ENCODE measurements around the gene SRPX. TPM values are rescaled to one million over a fixed set of nuclear protein-coding genes. Genes with fewer than 3 reads are reported as not detected.

SRPX gene
- total RNA-seq, 1 donor, result 76.7 TPM

DNA sequence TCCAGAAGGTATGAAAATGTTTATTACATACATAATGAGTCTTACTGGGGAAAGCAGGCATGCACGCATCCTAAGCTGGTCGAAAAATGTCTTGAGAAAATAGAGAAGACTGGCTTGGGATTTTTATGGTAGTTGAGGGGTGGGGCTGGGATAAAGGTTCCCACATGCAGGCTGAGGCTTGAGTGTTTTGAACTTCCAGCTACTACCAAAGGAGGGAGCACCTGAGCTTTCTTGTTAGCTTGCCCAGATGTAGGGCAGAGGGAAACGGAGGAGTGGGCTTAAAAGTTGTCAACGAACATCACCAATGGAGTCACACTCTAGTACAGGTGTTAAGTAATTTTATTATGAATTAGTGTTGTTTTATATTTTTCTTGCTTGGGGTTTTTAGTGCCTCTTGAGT, 39.6 kb upstream of the SRPX start:
- H2AFZ ChIP-seq (ENCODE audit: low read length), result no peak overlapping the region
- H4K20me1 ChIP-seq (ENCODE audit: insufficient read depth, low read length), result no peaks in the 10 kb centered on the region
- peak; percentile 73 for DNase-seq (ENCODE audit: insufficient read length, low spot score, missing footprints)
- H3K79me2 ChIP-seq (ENCODE audit: insufficient read depth, low read length), result no peaks in the 10 kb centered on the region
- no peak overlapping the region for H3K27ac ChIP-seq (ENCODE audit: low read depth, low read length)
- H3K4me1 ChIP-seq (ENCODE audit: insufficient read depth, low read length), result peaks cover 9% of the 10 kb centered on the region
- no peak overlapping the region for H3K4me2 ChIP-seq (ENCODE audit: insufficient read depth, low read length)
- no peaks in the 10 kb centered on the region for H3K9me3 ChIP-seq (ENCODE audit: low read depth, low read length)
- TF ChIP-seq, protein P1, sequence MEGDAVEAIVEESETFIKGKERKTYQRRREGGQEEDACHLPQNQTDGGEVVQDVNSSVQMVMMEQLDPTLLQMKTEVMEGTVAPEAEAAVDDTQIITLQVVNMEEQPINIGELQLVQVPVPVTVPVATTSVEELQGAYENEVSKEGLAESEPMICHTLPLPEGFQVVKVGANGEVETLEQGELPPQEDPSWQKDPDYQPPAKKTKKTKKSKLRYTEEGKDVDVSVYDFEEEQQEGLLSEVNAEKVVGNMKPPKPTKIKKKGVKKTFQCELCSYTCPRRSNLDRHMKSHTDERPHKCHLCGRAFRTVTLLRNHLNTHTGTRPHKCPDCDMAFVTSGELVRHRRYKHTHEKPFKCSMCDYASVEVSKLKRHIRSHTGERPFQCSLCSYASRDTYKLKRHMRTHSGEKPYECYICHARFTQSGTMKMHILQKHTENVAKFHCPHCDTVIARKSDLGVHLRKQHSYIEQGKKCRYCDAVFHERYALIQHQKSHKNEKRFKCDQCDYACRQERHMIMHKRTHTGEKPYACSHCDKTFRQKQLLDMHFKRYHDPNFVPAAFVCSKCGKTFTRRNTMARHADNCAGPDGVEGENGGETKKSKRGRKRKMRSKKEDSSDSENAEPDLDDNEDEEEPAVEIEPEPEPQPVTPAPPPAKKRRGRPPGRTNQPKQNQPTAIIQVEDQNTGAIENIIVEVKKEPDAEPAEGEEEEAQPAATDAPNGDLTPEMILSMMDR (IDR thresholded peaks at IDR 0.05; ENCODE audit: extremely low read depth, low read depth, low read length), result peak; percentile 37
- no peaks in the 10 kb centered on the region for H3K27me3 ChIP-seq (ENCODE audit: insufficient read depth, low read length)
- no peaks in the 10 kb centered on the region for H3K36me3 ChIP-seq (ENCODE audit: insufficient read depth, low read length)
- no peak overlapping the region for H3K4me3 ChIP-seq (ENCODE audit: insufficient read depth, low read length)

DNA sequence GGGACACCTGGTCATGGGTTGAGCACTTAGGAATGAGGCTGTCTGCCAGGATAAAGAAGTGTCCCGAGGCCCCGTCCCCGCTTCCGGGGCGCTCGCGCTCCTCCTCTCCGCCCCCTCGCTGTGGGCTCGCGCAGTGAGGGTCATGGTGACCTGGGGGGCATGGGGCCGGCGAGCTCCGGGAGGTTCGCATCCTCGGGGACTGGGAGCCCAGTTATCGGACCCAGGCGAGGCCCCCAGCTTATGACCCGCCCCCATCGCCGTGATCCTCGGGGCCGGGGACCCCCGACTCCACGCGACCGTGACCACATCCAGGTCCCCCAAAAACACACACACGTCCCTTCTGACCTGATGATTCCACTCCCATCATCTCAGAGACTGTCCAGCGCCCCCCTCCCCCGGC, 35.3 kb upstream of the SRPX start:
- Histone ChIP-seq H3K27me3 (ENCODE audit: insufficient read depth, low read length) (no peaks in the 10 kb centered on the region), H2AFZ (ENCODE audit: low read length) (no peak overlapping the region), H3K79me2 (ENCODE audit: insufficient read depth, low read length) (no peaks in the 10 kb centered on the region), H3K4me2 (ENCODE audit: insufficient read depth, low read length) (no peak overlapping the region), H3K36me3 (ENCODE audit: insufficient read depth, low read length) (no peaks in the 10 kb centered on the region), H3K27ac (ENCODE audit: low read depth, low read length) (no peak overlapping the region), H4K20me1 (ENCODE audit: insufficient read depth, low read length) (no peaks in the 10 kb centered on the region), H3K4me1 (ENCODE audit: insufficient read depth, low read length) (no peaks in the 10 kb centered on the region), H3K9me3 (ENCODE audit: low read depth, low read length) (no peaks in the 10 kb centered on the region), H3K4me3 (ENCODE audit: insufficient read depth, low read length) (no peak overlapping the region)
- TF ChIP-seq, protein P1 (IDR thresholded peaks at IDR 0.05; ENCODE audit: extremely low read depth, low read depth, low read length), result no peak
- no peak for DNase-seq (ENCODE audit: insufficient read length, low spot score, missing footprints)

DNA sequence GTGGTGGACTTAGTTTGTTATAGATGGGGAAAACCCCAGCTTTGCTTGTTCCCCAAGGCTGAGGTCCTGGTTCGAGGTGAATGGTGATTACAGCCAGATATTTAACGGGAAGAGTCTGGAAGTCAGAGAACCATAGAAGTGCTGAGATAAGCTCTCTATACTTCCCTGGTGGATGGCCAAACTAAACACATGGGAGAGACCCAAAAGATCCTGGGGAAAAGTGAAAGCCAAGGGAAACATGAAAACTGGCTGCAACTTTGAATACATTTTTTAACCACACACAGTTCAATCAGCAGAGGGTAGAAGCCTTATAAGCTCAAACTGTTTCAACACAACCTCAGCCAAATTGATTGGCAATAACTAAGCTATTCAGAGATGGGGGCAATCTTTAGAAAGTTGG, 29.3 kb upstream of the SRPX start:
- no peaks in the 10 kb centered on the region for H3K9me3 ChIP-seq (ENCODE audit: low read depth, low read length)
- no peak overlapping the region for H3K4me3 ChIP-seq (ENCODE audit: insufficient read depth, low read length)
- H4K20me1 ChIP-seq (ENCODE audit: insufficient read depth, low read length), result no peaks in the 10 kb centered on the region
- no peak overlapping the region for H3K27ac ChIP-seq (ENCODE audit: low read depth, low read length)
- no peak for DNase-seq (ENCODE audit: insufficient read length, low spot score, missing footprints)
- H3K4me2 ChIP-seq (ENCODE audit: insufficient read depth, low read length), result no peak overlapping the region
- TF ChIP-seq, protein P1 (IDR thresholded peaks at IDR 0.05; ENCODE audit: extremely low read depth, low read depth, low read length), result no peak
- H3K27me3 ChIP-seq (ENCODE audit: insufficient read depth, low read length), result no peaks in the 10 kb centered on the region
- H3K4me1 ChIP-seq (ENCODE audit: insufficient read depth, low read length), result peaks cover 6% of the 10 kb centered on the region
- no peaks in the 10 kb centered on the region for H3K79me2 ChIP-seq (ENCODE audit: insufficient read depth, low read length)
- no peaks in the 10 kb centered on the region for H3K36me3 ChIP-seq (ENCODE audit: insufficient read depth, low read length)
- no peak overlapping the region for H2AFZ ChIP-seq (ENCODE audit: low read length)

DNA sequence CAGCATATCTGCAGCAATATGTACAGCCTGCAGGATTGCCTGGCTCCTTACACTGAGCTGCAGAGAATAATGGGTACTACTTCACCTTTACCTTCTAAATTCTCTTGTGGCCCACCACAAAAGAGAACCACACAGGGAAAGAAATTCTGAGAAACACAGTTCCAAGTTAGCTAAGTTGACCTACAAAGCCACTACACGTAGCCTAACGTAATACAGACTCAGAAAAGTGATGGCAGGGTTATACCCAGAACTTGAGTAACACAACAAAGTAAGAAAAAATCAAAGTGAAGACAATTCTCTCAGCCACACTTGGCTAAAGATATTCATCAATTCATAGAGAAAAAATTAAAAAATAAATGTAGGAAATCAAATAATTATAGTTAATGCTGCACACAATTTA, 26.4 kb upstream of the SRPX start:
- no peaks in the 10 kb centered on the region for H3K27me3 ChIP-seq (ENCODE audit: insufficient read depth, low read length)
- peaks cover 6% of the 10 kb centered on the region for H3K4me1 ChIP-seq (ENCODE audit: insufficient read depth, low read length)
- DNase-seq (ENCODE audit: insufficient read length, low spot score, missing footprints), result no peak
- no peaks in the 10 kb centered on the region for H4K20me1 ChIP-seq (ENCODE audit: insufficient read depth, low read length)
- no peak overlapping the region for H3K27ac ChIP-seq (ENCODE audit: low read depth, low read length)
- H3K36me3 ChIP-seq (ENCODE audit: insufficient read depth, low read length), result no peaks in the 10 kb centered on the region
- H3K4me2 ChIP-seq (ENCODE audit: insufficient read depth, low read length), result no peak overlapping the region
- TF ChIP-seq, protein P1 (IDR thresholded peaks at IDR 0.05; ENCODE audit: extremely low read depth, low read depth, low read length), result no peak
- H3K4me3 ChIP-seq (ENCODE audit: insufficient read depth, low read length), result no peak overlapping the region
- H3K79me2 ChIP-seq (ENCODE audit: insufficient read depth, low read length), result no peaks in the 10 kb centered on the region
- no peaks in the 10 kb centered on the region for H3K9me3 ChIP-seq (ENCODE audit: low read depth, low read length)
- H2AFZ ChIP-seq (ENCODE audit: low read length), result no peak overlapping the region

Measured in osteoblast (primary cell).